NCI-H345 treated with DMSO at 0.1 percent for 48 hours (cell line): ENCODE measurements around the gene INAVA.
"Not testable (repeated sequence)": the region's sequence is repeated elsewhere in the genome, so short reads cannot be mapped to it uniquely, and the experiment has no call there.

Experiments
- DNase-seq: peaks from one replicate; lab custom pipeline; 2025; ENCODE audit not compliant: unreplicated experiment; lab: John Stamatoyannopoulos, UW

Gene INAVA

GRCh38 chr1:200896531-200897196, 2.0 kb downstream of the INAVA start:
- DNase-seq, result no peak

- DNase-seq, result no peak
Measured at GRCh38 chr1:200897259-200897658, 2.6 kb downstream of the INAVA start.

- no peak for DNase-seq
Measured at GRCh38 chr1:200899015-200899386, 4.3 kb downstream of the INAVA start.

GRCh38 chr1:200899451-200899915, 4.8 kb downstream of the INAVA start:
- no peak for DNase-seq

- DNase-seq, result no peak
Measured at GRCh38 chr1:200899954-200900867, 5.5 kb downstream of the INAVA start.

- DNase-seq, result no peak
Measured at GRCh38 chr1:200900877-200901276, 6.2 kb downstream of the INAVA start.

GRCh38 chr1:200901350-200901749, 6.7 kb downstream of the INAVA start:
- no peak for DNase-seq

GRCh38 chr1:200901796-200902444, 7.2 kb downstream of the INAVA start:
- no peak for DNase-seq

GRCh38 chr1:200903793-200904192, 9.1 kb downstream of the INAVA start:
- no peak for DNase-seq

GRCh38 chr1:200904772-200905171, 10.1 kb downstream of the INAVA start:
- no peak for DNase-seq

- DNase-seq, result no peak
Measured at GRCh38 chr1:200905411-200906052, 10.8 kb downstream of the INAVA start.

- DNase-seq, result no peak
Measured at GRCh38 chr1:200906491-200906890, 11.8 kb downstream of the INAVA start.

- no peak for DNase-seq
Measured at GRCh38 chr1:200907611-200908097, 13.0 kb downstream of the INAVA start.

GRCh38 chr1:200908191-200908868, 13.6 kb downstream of the INAVA start:
- no peak for DNase-seq

GRCh38 chr1:200909071-200909470, 14.4 kb downstream of the INAVA start:
- no peak for DNase-seq

- DNase-seq, result no peak
Measured at GRCh38 chr1:200909757-200910239, 15.1 kb downstream of the INAVA start.

- no peak for DNase-seq
Measured at GRCh38 chr1:200911361-200911760, 16.7 kb downstream of the INAVA start.

GRCh38 chr1:200911936-200912335, 17.2 kb downstream of the INAVA start:
- not testable (repeated sequence) for DNase-seq

- DNase-seq, result no peak
Measured at GRCh38 chr1:200912737-200913407, 18.2 kb downstream of the INAVA start.

- no peak for DNase-seq
Measured at GRCh38 chr1:200916152-200916551, 21.5 kb downstream of the INAVA start.
